H9 (cell line): ENCODE data around the gene PJA2. TPM values are rescaled to one million over a fixed set of nuclear protein-coding genes. Genes with fewer than 3 reads are reported as not detected.

Experiments used
- DNase-seq: peaks from one replicate; pipeline ENCODE4 v3.0.0-alpha.2; 2017
- H2AFZ ChIP-seq: one replicate; pipeline ENCODE4 v1.6.1; 2013; ENCODE audit warnings: mild to moderate bottlenecking, low read length, control low read depth, moderate library complexity
- H2AK5ac ChIP-seq: 2 replicates; pipeline ENCODE4 v1.6.1; 2013; ENCODE audit warnings: low read length, control low read depth, mixed read lengths; ENCODE audit not compliant: insufficient read length
- H2BK120ac ChIP-seq: one replicate; pipeline ENCODE4 v1.6.1; 2013; ENCODE audit warnings: low read depth, mild to moderate bottlenecking, low read length, control low read depth, inconsistent platforms; ENCODE audit not compliant: poor library complexity, severe bottlenecking
- H2BK12ac ChIP-seq: 2 replicates; pipeline ENCODE4 v1.6.1; 2013; ENCODE audit warnings: low read length, control low read depth, mixed read lengths, low read depth; ENCODE audit not compliant: insufficient read length
- H2BK15ac ChIP-seq: 2 replicates; pipeline ENCODE4 v1.6.1; 2013; ENCODE audit warnings: low read depth, low read length, control low read depth
- H2BK20ac ChIP-seq: one replicate; pipeline ENCODE4 v1.6.1; 2013; ENCODE audit warnings: low read depth, mild to moderate bottlenecking, low read length, control low read depth, inconsistent platforms; ENCODE audit not compliant: poor library complexity, severe bottlenecking
- H2BK5ac ChIP-seq: 2 replicates; pipeline ENCODE4 v1.6.1; 2013; ENCODE audit warnings: low read length, control low read depth, mixed read lengths; ENCODE audit not compliant: insufficient read length
- H3K14ac ChIP-seq: 2 replicates; pipeline ENCODE4 v1.6.1; 2013; ENCODE audit warnings: low read length, control low read depth; ENCODE audit not compliant: insufficient read depth
- H3K18ac ChIP-seq: 2 replicates; pipeline ENCODE4 v1.6.1; 2013; ENCODE audit warnings: low read depth, mild to moderate bottlenecking, mixed read lengths, low read length, control low read depth; ENCODE audit not compliant: insufficient read length
- H3K23ac ChIP-seq: 2 replicates; pipeline ENCODE4 v1.6.1; 2013; ENCODE audit warnings: low read length, control low read depth, mixed read lengths, low read depth; ENCODE audit not compliant: insufficient read length
- H3K23me2 ChIP-seq: 2 replicates; pipeline ENCODE4 v1.6.1; 2013; ENCODE audit warnings: low read depth, mild to moderate bottlenecking, mixed read lengths, low read length, control low read depth; ENCODE audit not compliant: insufficient read length, poor library complexity, severe bottlenecking
- H3K27ac ChIP-seq: 2 replicates; pipeline ENCODE4 v1.5.1; 2013; ENCODE audit warnings: low read length, control low read depth, mixed read lengths, low read depth; ENCODE audit not compliant: insufficient read length
- H3K27me3 ChIP-seq: 2 replicates; pipeline ENCODE4 v1.6.1; 2013; ENCODE audit warnings: low read length, control low read depth, inconsistent platforms; ENCODE audit not compliant: insufficient read depth
- H3K4ac ChIP-seq: 2 replicates; pipeline ENCODE4 v1.6.1; 2013; ENCODE audit warnings: low read depth, mild to moderate bottlenecking, control low read depth, inconsistent platforms, low read length, moderate library complexity
- H3K4me1 ChIP-seq: 2 replicates; pipeline ENCODE4 v1.6.1; 2013; ENCODE audit warnings: low read length, control low read depth, inconsistent platforms; ENCODE audit not compliant: insufficient read depth
- H3K4me2 ChIP-seq: 2 replicates; pipeline ENCODE4 v1.6.1; 2013; ENCODE audit warnings: low read length, control low read depth, mixed read lengths; ENCODE audit not compliant: insufficient read length, insufficient read depth
- H3K56ac ChIP-seq: 2 replicates; pipeline ENCODE4 v1.6.1; 2013; ENCODE audit warnings: low read depth, mild to moderate bottlenecking, mixed read lengths, low read length, control low read depth; ENCODE audit not compliant: insufficient read length
- H3K79me1 ChIP-seq: 2 replicates; pipeline ENCODE4 v1.6.1; 2013; ENCODE audit warnings: low read depth, mild to moderate bottlenecking, moderate library complexity, low read length, control low read depth, inconsistent platforms; ENCODE audit not compliant: insufficient read depth, poor library complexity, severe bottlenecking
- H3K79me2 ChIP-seq: 2 replicates; pipeline ENCODE4 v1.6.1; 2013; ENCODE audit warnings: low read length, control low read depth, inconsistent platforms; ENCODE audit not compliant: insufficient read depth
- H3K9ac ChIP-seq: 2 replicates; pipeline ENCODE4 v1.6.1; 2013; ENCODE audit warnings: low read length, control low read depth, mixed read lengths; ENCODE audit not compliant: insufficient read length; ENCODE audit errors: extremely low read depth
- H3K9me3 ChIP-seq: one replicate; pipeline ENCODE4 v1.6.1; 2013; ENCODE audit warnings: low read depth, low read length, inconsistent platforms; ENCODE audit not compliant: control insufficient read depth
- H3T11ph ChIP-seq: one replicate; pipeline ENCODE4 v1.6.1; 2013; ENCODE audit warnings: mild to moderate bottlenecking, low read length, control low read depth, inconsistent platforms
- H4K20me1 ChIP-seq: one replicate; pipeline ENCODE4 v1.6.1; 2013; ENCODE audit not compliant: control insufficient read depth, insufficient read length, insufficient read depth
- H4K5ac ChIP-seq: 2 replicates; pipeline ENCODE4 v1.6.1; 2013; ENCODE audit warnings: low read depth, mild to moderate bottlenecking, mixed read lengths, low read length, control low read depth; ENCODE audit not compliant: insufficient read length
- H4K8ac ChIP-seq: replicated peaks from 2 replicates; pipeline ENCODE4 v1.6.1; 2013; ENCODE audit warnings: low read length, control low read depth, mixed read lengths, low read depth; ENCODE audit not compliant: insufficient read length
- H4K91ac ChIP-seq: 2 replicates; pipeline ENCODE4 v1.6.1; 2013; ENCODE audit warnings: low read depth, mild to moderate bottlenecking, moderate library complexity, mixed read lengths, low read length, control low read depth; ENCODE audit not compliant: insufficient read length
- H3K27ac Mint-ChIP-seq, 3 experiments: 2 replicates in 2 of 3; 3 replicates in 1 of 3; pipeline ENCODE4 v1.8.0; 2020 to 2021; ENCODE audit warnings: mixed read lengths in 3 of 3, mild to moderate bottlenecking in 1 of 3, moderate library complexity in 1 of 3
- H3K27me3 Mint-ChIP-seq: 2 replicates; pipeline ENCODE4 v1.8.0; 2021; ENCODE audit warnings: low read depth, mild to moderate bottlenecking, moderate library complexity, mixed read lengths
- H3K36me3 Mint-ChIP-seq, 3 experiments: 2 replicates in 2 of 3; 3 replicates in 1 of 3; pipeline ENCODE4 v1.8.0; 2020 to 2021; ENCODE audit warnings: low read depth in 3 of 3, mixed read lengths in 3 of 3; ENCODE audit not compliant: insufficient read depth in 1 of 3
- H3K4me1 Mint-ChIP-seq, 2 experiments: 2 replicates each; pipeline ENCODE4 v1.8.0; 2020; ENCODE audit warnings: mixed read lengths in 2 of 2
- H3K4me3 Mint-ChIP-seq, 2 experiments: 2 replicates in 1 of 2; 3 replicates in 1 of 2; pipeline ENCODE4 v1.8.0; 2020 to 2021; ENCODE audit warnings: mild to moderate bottlenecking in 2 of 2, mixed read lengths in 2 of 2, moderate library complexity in 1 of 2
- H3K9me3 Mint-ChIP-seq, 2 experiments: 2 replicates in 1 of 2; 3 replicates in 1 of 2; pipeline ENCODE4 v1.8.0; 2020; ENCODE audit warnings: mild to moderate bottlenecking in 2 of 2, mixed read lengths in 2 of 2, moderate library complexity in 1 of 2
- CTCF ChIP-seq: fragments of 200-600 bp; sonication (generic); conservative IDR thresholded peaks from 3 replicates; pipeline ENCODE4 v1.8.0; 2021; ENCODE audit warnings: antibody characterized with exemption, mild to moderate bottlenecking
- total RNA-seq: library from RNA; stranded (reverse); gene quantifications from 2 replicates; pipeline ENCODE4 v1.2.1, GENCODE V29; 2021

The PJA2 gene
- total RNA-seq, 1 experiment from 2014 or later = 41.5 TPM

DNA sequence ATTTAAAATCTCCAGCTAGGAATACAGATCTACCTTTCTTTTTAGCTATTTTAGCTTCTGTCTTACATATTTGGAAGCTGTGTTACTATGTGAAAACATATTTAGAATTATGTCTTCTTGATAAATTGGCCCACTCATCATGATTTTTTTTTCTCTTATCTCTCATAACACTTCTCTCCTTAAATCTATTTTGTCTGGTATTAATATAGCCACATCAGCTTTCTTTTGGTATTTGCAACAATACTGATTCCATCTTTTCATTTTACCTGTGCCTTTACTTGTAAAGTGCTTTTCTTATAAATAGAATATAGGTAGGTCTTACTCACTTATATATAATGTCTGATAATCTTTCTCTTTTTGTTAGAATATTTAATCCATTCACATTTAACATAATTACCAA, 19.6 kb downstream of the PJA2 start:
- no peak overlapping the region for H2AK5ac ChIP-seq
- H4K8ac ChIP-seq = no peak overlapping the region
- H3K4me3 Mint-ChIP-seq = no peak overlapping the region
- no peaks in the 10 kb centered on the region; a peak in 2 of 7 replicates for H3K36me3 Mint-ChIP-seq
- H3K18ac ChIP-seq = no peak overlapping the region
- H3K27me3 Mint-ChIP-seq = no peaks in the 10 kb centered on the region
- H3K56ac ChIP-seq = no peak overlapping the region
- no peak overlapping the region for H2BK5ac ChIP-seq
- H2BK15ac ChIP-seq = no peak overlapping the region
- peaks cover 3 to 8% of the 10 kb centered on the region in 2 experiments; a peak in 2 of 4 replicates for H3K4me1 Mint-ChIP-seq
- no peak overlapping the region for H2BK120ac ChIP-seq
- no peak for TF ChIP-seq CTCF
- no peaks in the 10 kb centered on the region for H3K27me3 ChIP-seq
- H3K9me3 Mint-ChIP-seq = no peaks in the 10 kb centered on the region
- no peaks in the 10 kb centered on the region for H4K20me1 ChIP-seq
- H4K91ac ChIP-seq = no peak overlapping the region
- H2AFZ ChIP-seq = no peak overlapping the region
- H3K4me1 ChIP-seq = no peaks in the 10 kb centered on the region
- no peak overlapping the region for H3K14ac ChIP-seq
- no peak for DNase-seq
- H3K4ac ChIP-seq = no peak overlapping the region
- H3K23me2 ChIP-seq = no peaks in the 10 kb centered on the region
- H2BK12ac ChIP-seq = no peak overlapping the region
- no peak overlapping the region for H3K23ac ChIP-seq
- H3T11ph ChIP-seq = no peak overlapping the region
- peaks cover 12% of the 10 kb centered on the region for H3K79me1 ChIP-seq
- H3K79me2 ChIP-seq = peaks cover 15% of the 10 kb centered on the region; the same call in 1 of the 2 replicates
- no peaks in the 10 kb centered on the region for H3K9me3 ChIP-seq
- no peak overlapping the region for H3K27ac Mint-ChIP-seq
- H3K9ac ChIP-seq = no peak overlapping the region
- no peak overlapping the region for H3K4me2 ChIP-seq
- H4K5ac ChIP-seq = no peak overlapping the region
- H3K27ac ChIP-seq = no peak overlapping the region
- H2BK20ac ChIP-seq = no peak overlapping the region
